M059J (cell line): Measurements from ENCODE around the gene EEF1AKMT1. TPM values are rescaled to one million over a fixed set of nuclear protein-coding genes. Genes with fewer than 3 reads are reported as not detected.
A peak's percentile ranks its signal among the peaks of the same experiment; 100 is the strongest.

Source experiments
- DNase-seq: peaks from one replicate; pipeline ENCODE4 v3.0.0-alpha.2; 2012; ENCODE audit warnings: low read depth
- total RNA-seq: library from RNA; depleted of rRNA; stranded (reverse); fragments of >200 nt; shearing (Covaris generic); gene quantifications from 2 replicates; pipeline ENCODE4 v1.2.3, GENCODE V29; 2014; rRNA removed

Gene EEF1AKMT1
- total RNA-seq, 1 experiment from 2014 or later: 7.7 TPM

GRCh38 chr13:20699715-20700114 lies 74.0 kb downstream of the EEF1AKMT1 start:
- peak; percentile 27 for DNase-seq

- no peak for DNase-seq
These were observed 77.7 kb downstream of the EEF1AKMT1 start for GRCh38 chr13:20696073-20696472.

GRCh38 chr13:20691616-20692015 lies 82.1 kb downstream of the EEF1AKMT1 start:
- DNase-seq: no peak

DNA sequence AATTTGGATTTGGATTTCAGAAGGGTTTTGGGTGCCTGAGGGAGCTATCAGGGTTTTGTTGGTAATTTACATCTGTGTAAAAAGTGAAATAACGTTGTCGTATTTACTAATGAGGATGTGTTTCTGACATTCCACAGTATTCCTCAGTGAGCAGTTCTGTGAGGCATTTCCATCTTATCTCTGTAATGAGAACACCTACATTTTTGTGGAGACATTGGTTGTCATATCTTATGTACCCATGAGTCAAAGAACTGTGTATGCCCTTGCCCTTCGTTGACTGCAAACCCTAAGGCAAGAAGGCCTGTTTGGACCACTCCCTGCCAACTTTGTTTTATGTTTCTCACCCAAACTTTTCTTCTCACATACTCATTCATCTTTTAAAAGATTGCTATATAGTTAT lies 84.5 kb downstream of the EEF1AKMT1 start:
- DNase-seq: no peak

GRCh38 chr13:20686863-20687579 lies 86.7 kb downstream of the EEF1AKMT1 start:
- no peak for DNase-seq

DNA sequence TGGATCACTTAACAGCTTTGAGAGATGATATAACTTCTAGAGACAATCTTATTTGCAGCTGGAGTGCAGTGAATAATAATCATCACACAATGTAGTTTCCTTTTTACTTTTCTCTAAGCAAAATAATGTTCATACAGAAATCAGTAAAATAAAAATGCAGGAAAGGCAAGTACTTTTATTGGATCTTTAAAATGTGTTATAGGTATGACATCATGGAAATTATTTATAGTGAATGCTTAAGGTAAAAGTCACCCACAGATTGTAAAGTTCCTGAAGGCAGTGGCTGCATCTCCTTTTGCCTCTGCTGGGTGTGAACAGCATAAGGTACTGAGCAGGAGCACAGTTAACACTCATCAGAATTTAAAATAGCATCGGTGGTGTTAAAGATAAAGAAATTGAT lies 87.6 kb downstream of the EEF1AKMT1 start:
- no peak for DNase-seq

- no peak for DNase-seq
These were observed 88.7 kb downstream of the EEF1AKMT1 start for GRCh38 chr13:20685092-20685491.

DNA sequence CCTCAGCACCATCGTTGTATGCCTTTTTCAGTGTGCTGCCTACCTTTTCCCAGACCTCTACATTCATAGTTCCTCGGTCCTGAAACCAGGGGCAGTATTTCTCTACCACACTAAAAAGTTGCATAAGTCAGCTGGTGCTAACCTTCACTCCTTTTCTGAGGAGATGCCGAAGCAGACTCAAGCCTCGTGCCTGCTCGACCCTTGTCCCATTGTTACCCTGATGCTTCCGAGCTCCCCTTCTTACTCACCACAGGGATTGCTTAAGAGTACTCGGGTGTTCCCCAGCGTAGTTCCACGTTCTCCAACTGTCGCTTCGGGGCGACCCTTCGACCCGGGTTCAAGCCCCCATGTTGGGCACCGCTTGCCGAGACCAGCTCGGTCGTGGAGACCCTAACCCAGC lies 89.2 kb downstream of the EEF1AKMT1 start:
- no peak for DNase-seq

GRCh38 chr13:20684041-20684440 lies 89.7 kb downstream of the EEF1AKMT1 start:
- no peak for DNase-seq

- no peak for DNase-seq
These were observed 91.7 kb downstream of the EEF1AKMT1 start for GRCh38 chr13:20682061-20682460.

- DNase-seq: peak; percentile 37
These were observed 92.3 kb downstream of the EEF1AKMT1 start for GRCh38 chr13:20681481-20681880.

DNA sequence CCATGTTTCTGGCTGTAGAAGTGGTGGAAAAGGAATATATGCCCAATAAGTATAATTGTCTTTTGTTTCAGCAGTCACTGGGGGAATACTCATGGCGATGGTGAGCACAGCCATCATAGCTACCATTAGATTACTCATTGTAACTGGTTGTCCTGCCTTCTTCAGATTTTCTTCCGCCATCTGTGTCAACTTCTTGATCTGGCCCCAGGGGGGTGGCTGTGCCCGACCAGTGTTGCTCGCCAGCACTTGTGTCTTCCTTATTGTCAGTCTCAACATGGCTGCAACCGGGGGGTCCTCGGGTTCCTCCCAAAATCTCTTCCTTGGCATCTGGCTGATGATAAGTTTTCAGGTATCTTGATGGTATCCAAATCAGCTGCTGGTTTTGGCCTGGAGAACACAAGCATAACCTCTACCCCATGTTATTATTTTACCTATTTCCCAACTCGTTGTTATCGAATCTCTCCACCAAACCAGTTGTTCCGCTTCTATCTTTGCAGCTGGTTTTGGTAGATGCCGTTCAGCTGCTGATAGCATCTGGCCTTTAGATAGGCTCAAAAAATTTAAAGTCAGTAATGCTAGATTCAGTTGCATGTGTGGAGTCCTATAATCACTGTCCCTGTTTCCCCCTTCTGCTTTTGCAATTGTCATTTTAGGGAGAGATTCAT lies 93.2 kb downstream of the EEF1AKMT1 start:
- no peak for DNase-seq

GRCh38 chr13:20679879-20680278 lies 93.9 kb downstream of the EEF1AKMT1 start:
- DNase-seq: no peak

Other genes with a start within 250 kb of the EEF1AKMT1 start
- 8.8 and 10.4 TPM in 2 replicates for gene CRYL1, start 248.1 kb downstream of the EEF1AKMT1 start, total RNA-seq
- gene IFT88, start 206.8 kb downstream of the EEF1AKMT1 start, total RNA-seq: 6.0 TPM in 2 replicates
- 0.47 and 0.71 TPM in 2 replicates for gene IL17D, start 70.3 kb downstream of the EEF1AKMT1 start, total RNA-seq
- gene XPO4, start 128.8 kb upstream of the EEF1AKMT1 start, total RNA-seq: 11.1 and 19.7 TPM in 2 replicates